Measurements from ENCODE around the gene NFE2L2.

NFE2L2 gene

GRCh38 chr2:177275040-177275742, 10.7 kb upstream of the NFE2L2 start:
- TF ChIP-seq, protein P1, sequence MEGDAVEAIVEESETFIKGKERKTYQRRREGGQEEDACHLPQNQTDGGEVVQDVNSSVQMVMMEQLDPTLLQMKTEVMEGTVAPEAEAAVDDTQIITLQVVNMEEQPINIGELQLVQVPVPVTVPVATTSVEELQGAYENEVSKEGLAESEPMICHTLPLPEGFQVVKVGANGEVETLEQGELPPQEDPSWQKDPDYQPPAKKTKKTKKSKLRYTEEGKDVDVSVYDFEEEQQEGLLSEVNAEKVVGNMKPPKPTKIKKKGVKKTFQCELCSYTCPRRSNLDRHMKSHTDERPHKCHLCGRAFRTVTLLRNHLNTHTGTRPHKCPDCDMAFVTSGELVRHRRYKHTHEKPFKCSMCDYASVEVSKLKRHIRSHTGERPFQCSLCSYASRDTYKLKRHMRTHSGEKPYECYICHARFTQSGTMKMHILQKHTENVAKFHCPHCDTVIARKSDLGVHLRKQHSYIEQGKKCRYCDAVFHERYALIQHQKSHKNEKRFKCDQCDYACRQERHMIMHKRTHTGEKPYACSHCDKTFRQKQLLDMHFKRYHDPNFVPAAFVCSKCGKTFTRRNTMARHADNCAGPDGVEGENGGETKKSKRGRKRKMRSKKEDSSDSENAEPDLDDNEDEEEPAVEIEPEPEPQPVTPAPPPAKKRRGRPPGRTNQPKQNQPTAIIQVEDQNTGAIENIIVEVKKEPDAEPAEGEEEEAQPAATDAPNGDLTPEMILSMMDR (conservative IDR thresholded peaks at IDR 0.05; ENCODE audit: low read depth) = no peak
- ChIA-PET CTCF (no interaction called here), POLR2A (ENCODE audit: low non-redundant PET) (no interaction called here)
- no peak for DNase-seq (ENCODE audit: low spot score)
- H3K27ac ChIP-seq = no peak overlapping the region

GRCh38 chr2:177273408-177273807, 8.9 kb upstream of the NFE2L2 start:
- POLR2A ChIA-PET (ENCODE audit: low non-redundant PET) = no interaction called here
- CTCF ChIA-PET = interaction anchor here (0.6 to 0.8 kb wide), 2 partner anchors 78 to 216 kb away, joined by 3 to 5 read pairs; no protein-coding TSS in a partner anchor
- TF ChIP-seq, protein P1 (conservative IDR thresholded peaks at IDR 0.05; ENCODE audit: low read depth) = no peak
- no peak overlapping the region for H3K27ac ChIP-seq
- DNase-seq (ENCODE audit: low spot score) = no peak

DNA sequence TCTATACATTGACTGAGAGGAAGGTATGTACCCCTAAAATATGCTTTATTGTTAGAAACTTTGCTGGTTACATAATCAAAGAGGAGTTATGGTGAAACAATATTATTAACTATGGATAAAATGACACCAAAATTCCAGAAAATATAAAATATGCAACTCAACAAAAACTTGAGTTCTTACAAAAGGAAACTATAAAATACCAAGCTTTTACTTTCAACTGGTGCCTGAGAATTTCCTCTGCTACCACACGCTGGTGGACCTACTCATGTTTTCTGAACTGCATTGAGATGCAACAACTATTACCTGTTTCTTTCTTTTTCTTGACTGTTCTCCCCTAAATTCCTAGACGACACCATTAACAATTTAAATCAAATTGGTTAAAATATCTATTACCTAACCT, 8.2 kb upstream of the NFE2L2 start:
- no peak overlapping the region for H3K27ac ChIP-seq
- no peak for DNase-seq (ENCODE audit: low spot score)
- ChIA-PET CTCF (interaction anchor here (0.8 kb wide), 1 partner anchor 217 kb away, joined by 5 read pairs; no protein-coding TSS in a partner anchor), POLR2A (ENCODE audit: low non-redundant PET) (no interaction called here)
- TF ChIP-seq, protein P1 (conservative IDR thresholded peaks at IDR 0.05; ENCODE audit: low read depth) = no peak

GRCh38 chr2:177271981-177272666, 7.6 kb upstream of the NFE2L2 start:
- POLR2A ChIA-PET (ENCODE audit: low non-redundant PET) = no interaction called here
- H3K27ac ChIP-seq = no peak overlapping the region
- CTCF ChIA-PET = interaction anchor here (0.5 to 1.0 kb wide), 4 partner anchors 9 to 548 kb away, joined by 3 to 7 read pairs (median 4); no protein-coding TSS in a partner anchor
- TF ChIP-seq, protein P1 (conservative IDR thresholded peaks at IDR 0.05; ENCODE audit: low read depth) = no peak
- no peak for DNase-seq (ENCODE audit: low spot score)

DNA sequence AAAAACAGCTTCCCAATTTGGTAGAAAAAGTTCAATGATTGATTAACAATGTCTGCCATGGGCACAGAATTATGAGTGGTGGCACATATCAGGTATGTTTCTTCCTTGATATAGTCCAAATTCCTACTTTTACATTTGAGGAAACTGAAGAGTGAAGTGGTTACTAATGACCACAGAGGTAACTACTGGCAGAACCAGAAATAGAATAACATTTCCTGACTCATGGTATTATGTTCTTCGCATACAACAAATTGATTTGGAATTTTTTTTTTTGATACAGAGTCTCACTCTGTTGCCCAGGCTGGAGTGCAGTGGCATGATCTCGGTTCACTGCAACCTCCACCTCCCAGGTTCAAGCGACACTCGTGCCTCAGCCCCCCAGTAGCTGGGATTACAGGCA, 6.0 kb upstream of the NFE2L2 start:
- H3K27ac ChIP-seq = no peak overlapping the region
- CTCF ChIA-PET = no interaction called here
- TF ChIP-seq, protein P1 (conservative IDR thresholded peaks at IDR 0.05; ENCODE audit: low read depth) = no peak
- DNase-seq (ENCODE audit: low spot score) = no peak
- POLR2A ChIA-PET (ENCODE audit: low non-redundant PET) = no interaction called here

DNA sequence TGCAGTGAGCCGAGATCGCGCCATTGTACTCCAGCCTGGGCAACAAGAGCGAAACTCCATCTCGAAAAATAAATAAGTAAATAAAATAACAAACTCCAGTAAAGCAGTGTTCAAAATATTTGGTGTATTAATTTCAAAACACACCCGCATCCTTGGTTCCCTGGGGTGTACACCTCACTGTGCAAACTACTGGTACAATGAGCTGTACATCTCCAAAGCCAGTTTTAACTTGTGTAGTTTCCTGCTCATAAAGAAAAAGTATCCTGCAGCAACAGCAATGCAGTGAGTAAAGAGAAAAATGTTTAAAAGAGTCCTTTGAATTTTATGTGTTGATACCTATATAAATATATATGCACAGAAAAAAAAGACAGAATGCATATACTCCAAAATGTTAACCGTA, 4.4 kb upstream of the NFE2L2 start:
- H3K27ac ChIP-seq = peak overlapping the region; percentile 62
- TF ChIP-seq, protein P1 (conservative IDR thresholded peaks at IDR 0.05; ENCODE audit: low read depth) = no peak
- POLR2A ChIA-PET (ENCODE audit: low non-redundant PET) = no interaction called here
- CTCF ChIA-PET = no interaction called here
- DNase-seq (ENCODE audit: low spot score) = no peak
